Activated CD4-positive, alpha-beta T cell treated with anti-CD3 and anti-CD28 coated beads, Interleukin-2, amount 10 ng/mL, durations not matched to agents 7 days and 5 days (primary cell): ENCODE measurements around the gene KLF16. TPM values are rescaled to one million over a fixed set of nuclear protein-coding genes. Genes with fewer than 3 reads are reported as not detected.

Experiments used
- CTCF ChIA-PET: fragments of 350-600 bp; sonication (Branson Sonifier 250); formaldehyde crosslinking; loops from one replicate; lab custom pipeline; 2021; ENCODE audit warnings: antibody characterized with exemption; lab: Charles Lee
- POLR2A ChIA-PET: fragments of 350-600 bp; sonication (Branson Sonifier 250); formaldehyde crosslinking; loops from one replicate; lab custom pipeline; 2021; ENCODE audit warnings: antibody characterized with exemption; lab: Charles Lee
- DNase-seq: peaks from one replicate; pipeline ENCODE4 v3.0.0-alpha.2; 2020
- H3K27ac Mint-ChIP-seq: one replicate; pipeline ENCODE4 v1.8.0; 2021; ENCODE audit warnings: mild to moderate bottlenecking, moderate library complexity, mixed read lengths
- H3K27me3 Mint-ChIP-seq: one replicate; pipeline ENCODE4 v1.8.0; 2021; ENCODE audit warnings: mixed read lengths
- H3K36me3 Mint-ChIP-seq: one replicate; pipeline ENCODE4 v1.8.0; 2021; ENCODE audit warnings: low read depth, mixed read lengths
- H3K4me1 Mint-ChIP-seq: one replicate; pipeline ENCODE4 v1.8.0; 2021; ENCODE audit warnings: mixed read lengths
- H3K4me3 Mint-ChIP-seq: one replicate; pipeline ENCODE4 v1.8.0; 2021; ENCODE audit warnings: mild to moderate bottlenecking, moderate library complexity, mixed read lengths
- H3K9me3 Mint-ChIP-seq: one replicate; pipeline ENCODE4 v1.8.0; 2021; ENCODE audit warnings: mixed read lengths
- total RNA-seq, 2 experiments: library from RNA; stranded (reverse); gene quantifications; one replicate each; pipeline ENCODE4 v1.2.3, GENCODE V29; 2021

The KLF16 gene
- total RNA-seq, 2 experiments from 2014 or later = 24.0 to 25.5 TPM

- Mint-ChIP-seq H3K36me3 (peaks cover 15% of the 10 kb centered on the region), H3K4me1 (peaks cover 13% of the 10 kb centered on the region), H3K9me3 (no peaks in the 10 kb centered on the region), H3K27ac (no peak overlapping the region), H3K4me3 (no peak overlapping the region), H3K27me3 (no peaks in the 10 kb centered on the region)
- ChIA-PET POLR2A (no interaction called here), CTCF (no interaction called here)
- no peak for DNase-seq
These were observed 46.7 kb downstream of the KLF16 start for GRCh38 chr19:1816530-1817298.

- no peak for DNase-seq
- Mint-ChIP-seq H3K27me3 (no peaks in the 10 kb centered on the region), H3K27ac (no peak overlapping the region), H3K4me3 (no peak overlapping the region), H3K36me3 (peaks cover 15% of the 10 kb centered on the region), H3K9me3 (no peaks in the 10 kb centered on the region), H3K4me1 (peaks cover 19% of the 10 kb centered on the region)
- ChIA-PET POLR2A (no interaction called here), CTCF (interaction anchor here (0.6 to 2.8 kb wide), 2 partner anchors 11 to 317 kb away, joined by 6 to 17 read pairs; no protein-coding TSS in a partner anchor)
These were observed 47.5 kb downstream of the KLF16 start for GRCh38 chr19:1815605-1816529.

- H3K27me3 Mint-ChIP-seq = no peaks in the 10 kb centered on the region
- DNase-seq = no peak
- H3K9me3 Mint-ChIP-seq = no peaks in the 10 kb centered on the region
- CTCF ChIA-PET = interaction anchor here (0.6 to 2.8 kb wide), 4 partner anchors 12 to 318 kb away, joined by 3 to 17 read pairs (median 6); no protein-coding TSS in a partner anchor
- no peak overlapping the region for H3K4me3 Mint-ChIP-seq
- peaks cover 12% of the 10 kb centered on the region for H3K36me3 Mint-ChIP-seq
- H3K27ac Mint-ChIP-seq = no peak overlapping the region
- POLR2A ChIA-PET = no interaction called here
- H3K4me1 Mint-ChIP-seq = peaks cover 22% of the 10 kb centered on the region
These were observed 48.4 kb downstream of the KLF16 start for GRCh38 chr19:1814833-1815604.

GRCh38 chr19:1814391-1814790 is 49.0 kb downstream of the KLF16 start:
- Mint-ChIP-seq H3K4me3 (no peak overlapping the region), H3K36me3 (peaks cover 12% of the 10 kb centered on the region), H3K9me3 (no peaks in the 10 kb centered on the region), H3K4me1 (peaks cover 22% of the 10 kb centered on the region), H3K27ac (no peak overlapping the region), H3K27me3 (no peaks in the 10 kb centered on the region)
- ChIA-PET CTCF (interaction anchor here (0.9 to 2.8 kb wide), 3 partner anchors 12 to 268 kb away, joined by 3 to 17 read pairs (median 5); no protein-coding TSS in a partner anchor), POLR2A (no interaction called here)
- no peak for DNase-seq

DNA sequence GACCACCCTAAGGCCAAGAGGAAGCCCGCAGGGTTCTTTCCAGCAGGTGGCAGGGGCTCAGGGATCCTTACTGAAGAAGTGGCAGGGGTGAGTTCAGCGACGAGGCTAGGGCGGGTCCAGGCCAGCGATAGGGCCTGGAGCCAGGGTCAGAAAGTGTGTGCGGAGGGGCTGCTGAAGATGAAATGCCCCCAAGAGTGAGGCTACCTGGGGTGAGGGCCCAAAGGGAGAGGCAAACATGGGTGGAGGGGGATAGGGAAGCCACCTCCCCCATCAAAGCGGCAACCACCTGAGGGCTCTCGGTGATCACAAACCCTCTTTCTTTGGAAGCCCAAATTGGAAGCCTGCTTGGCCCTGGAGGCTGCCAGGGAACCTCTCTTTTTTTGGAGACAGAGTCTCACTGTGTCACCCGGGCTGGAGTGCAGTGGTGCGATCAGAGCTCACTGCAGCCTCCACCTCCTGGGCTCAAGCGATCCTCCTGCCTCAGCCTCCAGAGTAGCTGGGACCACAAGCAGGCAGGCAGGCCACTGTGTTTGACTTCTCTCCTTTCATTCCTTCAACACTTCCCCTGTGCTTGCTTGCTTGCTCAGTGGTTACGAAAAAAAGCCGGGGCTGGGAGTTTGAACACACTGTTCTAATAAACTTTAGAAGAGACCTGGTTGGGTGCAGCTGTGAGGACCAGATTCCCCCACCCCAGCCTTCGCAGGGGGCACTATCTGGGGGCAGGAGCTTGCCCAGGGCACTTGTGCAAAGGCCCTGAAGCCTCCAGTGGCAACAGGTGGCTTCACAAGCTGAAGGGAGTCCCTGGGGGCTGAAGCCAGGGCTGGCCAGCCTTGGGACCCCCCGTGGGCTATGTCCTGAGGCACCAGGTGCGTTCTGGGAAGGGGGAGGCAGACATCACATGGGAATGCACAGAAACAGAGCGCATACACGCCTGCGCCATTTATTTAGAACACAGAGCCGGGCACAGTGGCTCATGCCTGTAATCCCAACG is 49.9 kb downstream of the KLF16 start:
- Mint-ChIP-seq H3K36me3 (peaks cover 12% of the 10 kb centered on the region), H3K9me3 (no peaks in the 10 kb centered on the region), H3K27me3 (no peaks in the 10 kb centered on the region), H3K27ac (peak overlapping the region; percentile 100), H3K4me3 (peak overlapping the region; percentile 89), H3K4me1 (peaks cover 22% of the 10 kb centered on the region)
- CTCF ChIA-PET = interaction anchor here (1.8 to 2.8 kb wide), 2 partner anchors 13 to 40 kb away, joined by 5 to 17 read pairs; no protein-coding TSS in a partner anchor
- POLR2A ChIA-PET = no interaction called here
- DNase-seq = no peak

DNA sequence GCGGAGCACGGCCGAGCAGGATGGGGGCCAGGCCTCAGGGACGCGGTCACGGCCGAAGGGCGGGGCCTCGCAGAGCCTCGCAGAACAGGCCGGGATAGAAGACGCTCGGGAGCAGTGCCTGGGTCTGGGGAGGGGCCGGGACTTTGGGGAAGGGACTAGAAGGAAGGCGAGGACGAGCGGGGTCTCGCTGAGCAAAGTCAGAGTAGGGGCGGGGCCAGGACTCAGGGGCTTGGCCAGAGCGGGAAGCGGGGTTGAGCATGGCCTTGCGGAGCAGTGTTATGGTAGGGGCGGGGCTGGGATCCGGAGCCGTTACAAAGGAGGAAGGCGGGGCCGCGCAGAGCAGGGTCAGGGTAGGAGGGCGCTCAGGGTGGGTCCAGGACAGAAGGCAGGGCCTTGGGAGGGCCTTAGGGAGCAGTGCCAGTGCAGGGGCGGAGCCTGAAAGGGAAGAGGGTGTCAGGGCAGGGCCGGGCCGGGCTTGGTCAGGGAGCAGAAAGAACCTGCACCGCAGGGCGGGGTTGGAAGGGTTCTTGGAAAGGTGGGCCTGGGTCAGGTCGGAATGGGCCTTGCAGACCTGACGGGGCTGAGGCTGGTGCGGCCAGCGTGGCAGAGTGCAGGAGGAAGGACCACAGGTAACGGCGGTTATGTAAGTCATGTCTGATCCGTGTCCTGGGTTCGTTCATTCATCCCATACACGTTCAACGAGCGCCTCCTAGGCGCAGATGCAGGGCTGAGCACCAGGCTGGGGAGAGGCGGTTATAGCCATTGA is 50.8 kb downstream of the KLF16 start:
- H3K4me3 Mint-ChIP-seq = peak overlapping the region; percentile 89
- CTCF ChIA-PET = no interaction called here
- POLR2A ChIA-PET = no interaction called here
- DNase-seq = peak; percentile 98
- H3K9me3 Mint-ChIP-seq = no peaks in the 10 kb centered on the region
- no peaks in the 10 kb centered on the region for H3K27me3 Mint-ChIP-seq
- peak overlapping the region; percentile 100 for H3K27ac Mint-ChIP-seq
- H3K4me1 Mint-ChIP-seq = peaks cover 22% of the 10 kb centered on the region
- peaks cover 9% of the 10 kb centered on the region for H3K36me3 Mint-ChIP-seq

DNA sequence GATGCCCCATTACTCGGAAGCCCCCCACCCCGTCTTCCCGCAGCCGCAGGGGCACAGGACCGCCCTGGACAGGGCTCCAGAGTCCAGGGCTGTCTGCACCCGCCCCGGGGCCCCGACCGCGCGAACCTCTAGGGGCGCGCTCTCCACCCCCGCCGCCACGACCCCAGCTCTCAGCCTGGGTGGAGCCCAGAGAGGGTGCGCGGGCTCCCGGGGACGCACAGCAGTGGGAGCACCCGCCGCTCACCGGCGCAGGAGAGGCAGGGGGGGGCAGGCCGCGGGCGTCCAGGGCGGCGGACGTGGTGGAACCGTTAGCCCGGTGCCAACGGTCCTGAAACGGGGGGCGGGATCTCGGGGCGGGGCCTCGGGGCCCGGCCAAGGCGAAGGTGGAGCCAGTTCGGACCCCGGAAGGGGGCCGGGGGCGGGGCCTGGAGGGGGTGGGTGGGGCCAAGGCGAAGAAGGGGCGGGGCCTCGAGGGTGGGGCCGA is 51.4 kb downstream of the KLF16 start, which contains the start of gene ATP8B3:
Gene ATP8B3, minus strand, starts transcription at position 335 of the 484 bp plus-strand sequence. CDS start 540 bp downstream, outside the sequence.
- no peaks in the 10 kb centered on the region for H3K9me3 Mint-ChIP-seq
- peak within 1 kb of the TSS; percentile 89 for H3K4me3 Mint-ChIP-seq
- H3K27me3 Mint-ChIP-seq = no peaks in the 10 kb centered on the region
- POLR2A ChIA-PET = interaction anchor here (0.6 kb wide), 1 partner anchor 64 kb away, joined by 3 read pairs; no protein-coding TSS in a partner anchor
- no peak for DNase-seq
- H3K36me3 Mint-ChIP-seq = peaks cover 9% of the 10 kb centered on the region
- peak within 1 kb of the TSS; percentile 100 for H3K27ac Mint-ChIP-seq
- peaks cover 22% of the 10 kb centered on the region for H3K4me1 Mint-ChIP-seq
- CTCF ChIA-PET = interaction anchor here (1.0 to 1.4 kb wide), 2 partner anchors 14 to 17 kb away, joined by 3 to 4 read pairs; no protein-coding TSS in a partner anchor

DNA sequence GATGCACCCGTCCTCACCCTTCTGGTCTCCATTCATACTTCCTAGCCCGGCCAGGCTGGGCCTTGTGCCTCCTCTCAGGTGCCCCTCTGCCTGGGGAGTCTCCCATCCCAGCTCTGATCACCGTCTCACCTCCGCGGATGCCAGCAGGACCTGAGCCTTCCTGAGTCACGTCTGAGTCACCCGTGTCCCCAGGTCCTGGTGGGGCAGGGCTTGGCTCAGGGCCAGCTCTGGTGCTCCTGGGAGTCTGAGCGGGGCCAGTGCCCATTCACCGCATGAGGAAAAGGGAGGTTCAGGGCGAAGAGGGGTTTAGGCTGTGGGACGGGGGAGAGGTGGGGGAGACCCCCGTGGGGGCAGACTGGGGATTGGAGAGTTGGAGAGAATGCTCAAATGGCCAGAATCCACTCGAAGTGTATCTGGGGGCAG is 51.9 kb downstream of the KLF16 start:
- POLR2A ChIA-PET = interaction anchor here (0.6 kb wide), 1 partner anchor 65 kb away, joined by 3 read pairs; no protein-coding TSS in a partner anchor
- no peaks in the 10 kb centered on the region for H3K9me3 Mint-ChIP-seq
- H3K4me3 Mint-ChIP-seq = peak overlapping the region; percentile 89

GRCh38 chr19:1810439-1811160 is 52.8 kb downstream of the KLF16 start:
- no peak for DNase-seq
- Mint-ChIP-seq H3K27ac (no peak overlapping the region), H3K4me1 (peaks cover 22% of the 10 kb centered on the region), H3K27me3 (no peaks in the 10 kb centered on the region), H3K36me3 (peaks cover 4% of the 10 kb centered on the region), H3K9me3 (no peaks in the 10 kb centered on the region), H3K4me3 (peak overlapping the region; percentile 53)
- ChIA-PET CTCF (interaction anchor here (1.1 to 1.4 kb wide), 2 partner anchors 15 to 22 kb away, joined by 3 to 4 read pairs; no protein-coding TSS in a partner anchor), POLR2A (no interaction called here)

More for the DNA sequence above, 51.9 kb downstream of the KLF16 start:
- CTCF ChIA-PET = interaction anchor here (1.0 to 1.4 kb wide), 2 partner anchors 15 to 17 kb away, joined by 3 to 4 read pairs; no protein-coding TSS in a partner anchor
- Mint-ChIP-seq H3K36me3 (peaks cover 9% of the 10 kb centered on the region), H3K27ac (peak overlapping the region; percentile 100), H3K27me3 (no peaks in the 10 kb centered on the region), H3K4me1 (peaks cover 22% of the 10 kb centered on the region)
- DNase-seq = peak; percentile 28

DNA sequence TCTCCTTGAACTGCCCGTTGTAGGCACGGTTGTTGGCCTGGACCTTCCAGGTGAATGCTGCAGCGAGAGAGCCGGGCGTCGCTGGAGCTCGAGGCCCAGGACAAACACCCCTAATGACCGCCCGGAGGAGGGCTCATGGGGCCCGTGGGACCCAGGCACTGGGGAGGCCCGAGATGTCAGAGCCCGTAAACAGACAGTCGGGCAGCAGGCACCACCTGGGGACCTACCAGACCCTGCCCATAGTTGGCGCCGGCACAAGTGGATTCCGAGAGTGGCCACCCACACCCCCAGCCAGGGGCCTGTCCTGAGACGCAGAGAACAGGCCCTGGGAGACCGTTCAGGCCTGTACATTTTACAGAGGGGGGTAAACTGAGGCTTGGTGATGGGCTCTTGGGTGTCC is 53.7 kb downstream of the KLF16 start:
- CTCF ChIA-PET = interaction anchor here (1.1 kb wide), 1 partner anchor 21 kb away, joined by 3 read pairs; no protein-coding TSS in a partner anchor
- POLR2A ChIA-PET = no interaction called here
- no peaks in the 10 kb centered on the region for H3K36me3 Mint-ChIP-seq
- DNase-seq = no peak
- no peaks in the 10 kb centered on the region for H3K9me3 Mint-ChIP-seq
- H3K4me1 Mint-ChIP-seq = peaks cover 22% of the 10 kb centered on the region
- no peak overlapping the region for H3K27ac Mint-ChIP-seq
- no peak overlapping the region for H3K4me3 Mint-ChIP-seq
- no peaks in the 10 kb centered on the region for H3K27me3 Mint-ChIP-seq
